KMS-11 (cell line): ENCODE results near the gene FKBP6.
"Not testable (repeated sequence)": the region's sequence is repeated elsewhere in the genome, so short reads cannot be mapped to it uniquely, and the experiment has no call there.

Source experiments
- H2AFZ ChIP-seq: fragments of 200-600 bp; sonication (generic); 2 replicates; pipeline ENCODE4 v1.6.1; 2016; ENCODE audit warnings: antibody characterized with exemption, mixed run types, low read depth
- H3K27ac ChIP-seq: fragments of 200-600 bp; sonication (generic); 2 replicates; pipeline ENCODE4 v1.6.1; 2016; ENCODE audit warnings: mild to moderate bottlenecking, mixed run types
- H3K27me3 ChIP-seq: fragments of 200-600 bp; sonication (generic); 2 replicates; pipeline ENCODE4 v1.6.1; 2017; ENCODE audit warnings: mild to moderate bottlenecking, low read depth, mixed run types, moderate library complexity; ENCODE audit not compliant: insufficient read depth
- H3K36me3 ChIP-seq: fragments of 200-600 bp; sonication (generic); 2 replicates; pipeline ENCODE4 v1.6.1; 2017; ENCODE audit warnings: mild to moderate bottlenecking, mixed run types; ENCODE audit not compliant: insufficient read depth
- H3K4me1 ChIP-seq: fragments of 200-600 bp; sonication (generic); 2 replicates; pipeline ENCODE4 v1.6.1; 2016; ENCODE audit warnings: mild to moderate bottlenecking, low read depth, mixed run types; ENCODE audit not compliant: poor library complexity, severe bottlenecking
- H3K4me2 ChIP-seq: fragments of 200-600 bp; sonication (generic); 2 replicates; pipeline ENCODE4 v1.7.0; 2016; ENCODE audit warnings: mild to moderate bottlenecking, mixed run types
- H3K4me3 ChIP-seq: fragments of 200-600 bp; sonication (generic); IDR thresholded peaks from 2 replicates; pipeline ENCODE4 v1.6.1; 2017; ENCODE audit warnings: low read depth, low read length, mixed read lengths; ENCODE audit not compliant: insufficient read depth
- H3K79me2 ChIP-seq: fragments of 200-600 bp; sonication (generic); 2 replicates; pipeline ENCODE4 v1.6.1; 2016; ENCODE audit warnings: low read depth, mixed run types; ENCODE audit not compliant: insufficient read depth
- H3K9ac ChIP-seq: fragments of 200-600 bp; sonication (generic); 2 replicates; pipeline ENCODE4 v1.6.1; 2016; ENCODE audit warnings: mild to moderate bottlenecking, mixed run types
- H4K20me1 ChIP-seq: fragments of 200-600 bp; sonication (generic); 2 replicates; pipeline ENCODE4 v1.6.1; 2016; ENCODE audit warnings: mild to moderate bottlenecking, mixed run types; ENCODE audit not compliant: insufficient read depth
- CTCF ChIP-seq: fragments of 200-600 bp; sonication (generic); conservative IDR thresholded peaks from 2 replicates; pipeline ENCODE4 v1.6.1; 2017; ENCODE audit warnings: low read depth, mild to moderate bottlenecking, antibody characterized with exemption, low read length, moderate library complexity, mixed read lengths

The FKBP6 gene

GRCh38 chr7:73394422-73394821 lies 66.5 kb downstream of the FKBP6 start:
- Histone ChIP-seq H3K4me3 (no peak overlapping the region), H3K79me2 (no peaks in the 10 kb centered on the region), H3K27me3 (no peaks in the 10 kb centered on the region), H3K4me1 (no peaks in the 10 kb centered on the region), H3K27ac (no peak overlapping the region), H3K36me3 (no peaks in the 10 kb centered on the region), H4K20me1 (no peaks in the 10 kb centered on the region), H2AFZ (no peak overlapping the region), H3K9ac (no peak overlapping the region), H3K4me2 (no peak overlapping the region)
- no peak for TF ChIP-seq CTCF

GRCh38 chr7:73395538-73396503 lies 67.9 kb downstream of the FKBP6 start:
- no peak overlapping the region for H3K27ac ChIP-seq
- no peak overlapping the region for H3K4me3 ChIP-seq
- H4K20me1 ChIP-seq: no peaks in the 10 kb centered on the region
- H3K4me2 ChIP-seq: no peak overlapping the region
- no peak overlapping the region for H3K9ac ChIP-seq
- H3K36me3 ChIP-seq: no peaks in the 10 kb centered on the region
- H2AFZ ChIP-seq: no peak overlapping the region
- TF ChIP-seq CTCF: no peak
- no peaks in the 10 kb centered on the region for H3K4me1 ChIP-seq
- no peaks in the 10 kb centered on the region for H3K27me3 ChIP-seq
- H3K79me2 ChIP-seq: no peaks in the 10 kb centered on the region

GRCh38 chr7:73397521-73398281 lies 69.7 kb downstream of the FKBP6 start:
- no peaks in the 10 kb centered on the region for H3K4me1 ChIP-seq
- H3K27me3 ChIP-seq: no peaks in the 10 kb centered on the region
- H3K27ac ChIP-seq: no peak overlapping the region
- no peak overlapping the region for H3K4me3 ChIP-seq
- no peaks in the 10 kb centered on the region for H3K36me3 ChIP-seq
- TF ChIP-seq CTCF: no peak
- no peak overlapping the region for H3K4me2 ChIP-seq
- no peaks in the 10 kb centered on the region for H3K79me2 ChIP-seq
- no peaks in the 10 kb centered on the region for H4K20me1 ChIP-seq
- H2AFZ ChIP-seq: no peak overlapping the region
- H3K9ac ChIP-seq: no peak overlapping the region

GRCh38 chr7:73399185-73400050 lies 71.5 kb downstream of the FKBP6 start:
- not testable (repeated sequence) for H3K36me3 ChIP-seq, H2AFZ ChIP-seq, H3K27ac ChIP-seq, H3K9ac ChIP-seq, H4K20me1 ChIP-seq, H3K27me3 ChIP-seq, H3K4me1 ChIP-seq, H3K4me2 ChIP-seq, H3K79me2 ChIP-seq, H3K4me3 ChIP-seq

- not testable (repeated sequence) for H3K9ac ChIP-seq, H3K4me2 ChIP-seq, H3K27ac ChIP-seq, H3K27me3 ChIP-seq, H3K4me1 ChIP-seq, H3K79me2 ChIP-seq, H3K4me3 ChIP-seq, H4K20me1 ChIP-seq, H2AFZ ChIP-seq, H3K36me3 ChIP-seq
Observed at GRCh38 chr7:73404860-73405259, 76.9 kb downstream of the FKBP6 start.
